Activated T-helper 1 cell treated with anti-CD3 and anti-CD28 coated beads, Interleukin-2, amount 50 U/mL, for 16 hours (primary cell): Measurements from ENCODE around the gene TMEM14C.

Source experiments
- DNase-seq, 2 donors: peaks; one replicate each; pipeline ENCODE4 v3.0.0-alpha.2; 2020; ENCODE audit warnings: low read depth in 1 of 2, low spot score in 1 of 2

TMEM14C gene

DNA sequence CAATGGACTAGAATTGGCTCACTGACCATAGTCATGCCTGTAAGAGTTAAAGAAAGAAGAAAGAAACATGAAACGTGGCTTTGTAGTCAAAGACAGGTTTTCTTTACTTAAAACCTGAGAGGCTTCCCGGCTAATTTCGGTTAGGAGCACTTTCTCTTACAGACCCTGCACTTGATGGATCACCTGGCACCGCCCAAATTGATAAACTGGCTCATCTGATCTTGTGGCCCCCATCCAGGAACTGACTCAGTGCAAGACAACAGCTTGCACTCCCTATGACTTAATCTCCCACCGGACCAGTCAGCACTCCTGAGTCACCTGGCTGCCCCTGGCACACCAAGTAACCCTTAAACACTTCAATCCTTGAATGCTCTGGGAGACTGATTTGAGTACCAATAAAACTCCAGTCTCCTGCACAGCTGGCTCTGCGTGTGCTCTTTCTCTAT is 37.0 kb downstream of the TMEM14C start:
- no peak for DNase-seq

DNA sequence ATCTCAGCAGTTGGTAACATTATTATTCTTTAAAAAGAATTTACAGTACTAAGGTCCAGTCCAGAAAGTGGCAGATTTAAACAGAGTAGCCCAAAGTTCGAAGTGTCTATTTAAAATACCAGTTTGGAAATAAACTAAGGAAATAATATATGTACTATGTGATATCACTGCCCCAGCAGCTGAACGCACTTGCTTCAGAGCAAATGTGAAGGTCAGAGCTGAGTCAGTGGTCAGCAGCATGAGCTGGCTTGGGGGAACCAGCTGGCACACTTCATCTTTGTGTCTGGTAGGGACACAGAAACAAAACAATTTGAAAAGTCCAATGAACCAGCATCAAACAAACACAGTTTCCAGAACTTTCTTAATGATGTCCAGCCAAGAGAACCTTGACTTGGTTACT is 40.1 kb downstream of the TMEM14C start:
- DNase-seq, result no peak

DNA sequence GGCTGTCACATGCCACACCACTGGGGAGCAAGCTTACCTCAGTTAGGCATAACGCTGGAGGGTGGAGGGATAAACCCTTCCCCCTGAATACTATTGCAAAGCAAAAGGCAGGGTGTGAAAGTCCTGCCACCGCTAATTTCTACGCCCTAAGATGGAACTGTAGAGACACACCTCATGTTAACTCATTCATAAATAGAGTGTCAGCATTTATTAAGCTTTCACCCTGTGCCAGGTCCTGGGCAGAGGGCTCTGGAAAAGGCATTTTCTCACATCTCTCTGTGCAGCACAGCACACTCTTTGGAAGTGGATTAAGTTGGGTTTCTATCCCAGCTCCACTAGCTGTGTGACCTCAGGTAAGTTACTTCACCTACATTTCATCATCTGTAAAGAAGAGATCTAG is 46.5 kb downstream of the TMEM14C start:
- no peak for DNase-seq

DNA sequence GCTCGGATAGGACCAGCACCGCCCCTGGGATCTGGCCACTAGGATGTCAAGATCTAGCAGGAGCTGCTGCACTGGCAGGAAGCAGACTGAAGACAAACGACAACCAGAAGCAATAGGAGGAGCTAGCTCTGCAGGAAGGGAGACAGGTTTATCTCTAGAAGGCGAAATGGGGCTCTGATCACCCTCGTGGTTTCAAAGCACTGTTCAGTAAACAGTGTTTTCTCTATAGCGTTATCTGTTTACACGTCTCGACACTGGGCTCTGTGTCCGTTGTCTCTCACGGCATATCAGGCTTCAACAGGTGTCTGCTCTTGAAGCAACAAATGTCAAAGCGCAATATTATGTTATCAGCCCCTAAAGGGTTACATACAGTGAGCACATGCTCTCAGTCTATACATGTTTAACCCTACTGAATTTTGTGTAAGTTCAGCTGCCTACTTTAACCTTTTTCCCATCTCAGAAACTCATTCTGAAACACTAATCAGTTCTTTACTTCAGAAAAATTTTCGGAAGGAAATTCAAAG is 48.6 kb downstream of the TMEM14C start:
- no peak for DNase-seq

DNA sequence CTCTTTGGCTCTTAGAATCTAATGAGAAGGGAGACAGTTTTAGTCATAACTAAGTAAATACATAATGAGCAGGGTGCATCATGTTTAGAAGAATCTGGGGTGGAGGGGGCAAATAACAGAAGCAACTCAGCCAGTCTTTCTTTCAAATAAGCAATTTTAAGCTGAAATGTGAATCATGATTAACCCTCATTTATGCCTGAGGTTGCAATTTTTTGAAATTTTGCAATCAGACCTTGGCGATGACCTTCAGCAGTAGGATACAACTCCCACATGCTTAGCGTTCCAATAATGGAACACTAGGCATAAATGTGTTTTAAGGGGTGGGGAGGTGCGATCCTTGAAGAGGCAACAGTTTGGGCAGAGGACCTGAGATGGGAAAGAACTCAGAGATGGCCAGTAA is 55.4 kb downstream of the TMEM14C start:
- DNase-seq, result no peak

DNA sequence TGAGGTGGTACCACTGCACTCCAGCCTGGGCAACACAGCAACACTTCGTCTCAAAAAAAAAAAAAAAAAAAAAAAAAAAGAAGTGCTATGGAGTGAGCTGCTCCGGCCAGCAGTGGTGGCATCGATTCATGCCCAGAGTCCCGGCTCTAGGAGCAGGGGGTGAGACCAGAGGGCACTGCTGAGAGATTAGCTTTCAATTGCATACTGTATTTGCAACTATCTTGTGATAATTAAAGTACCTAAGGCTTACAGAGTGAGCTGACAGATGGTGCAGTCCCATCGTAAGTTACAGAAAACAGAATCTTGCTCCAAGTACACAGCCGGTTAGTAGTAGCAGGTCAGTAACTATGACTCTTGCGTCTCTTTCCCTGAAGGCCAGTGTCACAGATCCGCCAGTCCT is 56.2 kb downstream of the TMEM14C start:
- DNase-seq, result no peak
